Ascending aorta (tissue), 2 donors: ENCODE measurements around the gene GALNT18. TPM values are rescaled to one million over a fixed set of nuclear protein-coding genes. Genes with fewer than 3 reads are reported as not detected.

Source experiments
- DNase-seq, 2 donors: peaks; one replicate each; pipeline ENCODE4 v3.0.0-alpha.2; 2019; ENCODE audit warnings: low spot score in 2 of 2
- H3K27ac ChIP-seq, 2 donors: fragments of 200-600 bp; sonication (generic); one replicate each; pipeline ENCODE4 v1.5.1; 2016 to 2017; ENCODE audit warnings: mild to moderate bottlenecking in 1 of 2
- H3K27me3 ChIP-seq: fragments of 200-600 bp; sonication (generic); one replicate; pipeline ENCODE4 v1.5.1; 2017
- H3K36me3 ChIP-seq, 2 donors: fragments of 200-600 bp; sonication (generic); one replicate each; pipeline ENCODE4 v1.5.1; 2016
- H3K4me1 ChIP-seq, 2 donors: fragments of 200-600 bp; sonication (generic); one replicate each; pipeline ENCODE4 v1.5.1; 2016 to 2017; ENCODE audit warnings: mild to moderate bottlenecking in 1 of 2
- H3K4me3 ChIP-seq, 2 donors: fragments of 200-600 bp; sonication (generic); one replicate each; pipeline ENCODE4 v1.5.1; 2016 to 2017; ENCODE audit warnings: mild to moderate bottlenecking in 1 of 2
- H3K9me3 ChIP-seq, 2 donors: fragments of 200-600 bp; sonication (generic); one replicate each; pipeline ENCODE4 v1.5.1; 2016
- intact Hi-C: fragments of 100-400 bp; cut with DNase I; formaldehyde crosslinking; loops from one replicate; pipeline ENCODE4 v1.15.1; 2023
- total RNA-seq: library from RNA; depleted of rRNA; stranded (reverse); fragments of >200 nt; gene quantifications from one replicate; pipeline ENCODE4 v1.1.0, GENCODE V29; 2016
- TF ChIP-seq, protein P1 (sequence below), 3 experiments: fragments of 200-600 bp in 2 of 3; fragments of 450-650 bp in 1 of 3; sonication (generic) in 2 of 3; IDR thresholded peaks; one replicate each; pipeline ENCODE4 v1.5.1; 2016 to 2019; ENCODE audit warnings: antibody characterized with exemption in 3 of 3, mild to moderate bottlenecking in 1 of 3, moderate library complexity in 1 of 3

Gene GALNT18
- total RNA-seq, 1 donor from 2014 or later: 53.5 TPM

DNA sequence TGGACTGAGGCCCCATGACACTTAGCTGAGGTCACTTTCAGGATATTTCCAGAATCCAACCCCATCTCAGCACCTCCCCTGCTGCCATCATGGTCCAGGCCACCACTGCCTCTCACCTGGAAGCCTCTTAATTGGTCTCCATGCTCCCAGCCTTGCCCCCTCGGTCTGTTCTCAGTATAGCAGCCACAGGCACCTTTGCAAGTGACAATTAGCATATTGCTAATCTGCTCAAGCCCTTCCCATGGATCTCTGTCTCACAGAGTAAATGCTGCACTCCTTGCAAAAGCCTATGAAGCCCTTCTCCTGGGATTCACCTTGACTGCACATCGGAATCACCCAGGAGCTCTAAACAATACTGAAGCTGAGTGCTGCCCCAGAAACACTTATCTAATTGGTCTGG is 175.2 kb downstream of the GALNT18 start:
- TF ChIP-seq, protein P1, sequence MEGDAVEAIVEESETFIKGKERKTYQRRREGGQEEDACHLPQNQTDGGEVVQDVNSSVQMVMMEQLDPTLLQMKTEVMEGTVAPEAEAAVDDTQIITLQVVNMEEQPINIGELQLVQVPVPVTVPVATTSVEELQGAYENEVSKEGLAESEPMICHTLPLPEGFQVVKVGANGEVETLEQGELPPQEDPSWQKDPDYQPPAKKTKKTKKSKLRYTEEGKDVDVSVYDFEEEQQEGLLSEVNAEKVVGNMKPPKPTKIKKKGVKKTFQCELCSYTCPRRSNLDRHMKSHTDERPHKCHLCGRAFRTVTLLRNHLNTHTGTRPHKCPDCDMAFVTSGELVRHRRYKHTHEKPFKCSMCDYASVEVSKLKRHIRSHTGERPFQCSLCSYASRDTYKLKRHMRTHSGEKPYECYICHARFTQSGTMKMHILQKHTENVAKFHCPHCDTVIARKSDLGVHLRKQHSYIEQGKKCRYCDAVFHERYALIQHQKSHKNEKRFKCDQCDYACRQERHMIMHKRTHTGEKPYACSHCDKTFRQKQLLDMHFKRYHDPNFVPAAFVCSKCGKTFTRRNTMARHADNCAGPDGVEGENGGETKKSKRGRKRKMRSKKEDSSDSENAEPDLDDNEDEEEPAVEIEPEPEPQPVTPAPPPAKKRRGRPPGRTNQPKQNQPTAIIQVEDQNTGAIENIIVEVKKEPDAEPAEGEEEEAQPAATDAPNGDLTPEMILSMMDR (IDR thresholded peaks at IDR 0.05): no peak
- DNase-seq: no peak
- Histone ChIP-seq H3K4me1 (peaks cover 4 to 16% of the 10 kb centered on the region in 2 donors), H3K27ac (no peak overlapping the region), H3K36me3 (no peaks in the 10 kb centered on the region), H3K9me3 (no peaks in the 10 kb centered on the region), H3K4me3 (no peak overlapping the region), H3K27me3 (no peaks in the 10 kb centered on the region)
- intact Hi-C loops: no loop called here

DNA sequence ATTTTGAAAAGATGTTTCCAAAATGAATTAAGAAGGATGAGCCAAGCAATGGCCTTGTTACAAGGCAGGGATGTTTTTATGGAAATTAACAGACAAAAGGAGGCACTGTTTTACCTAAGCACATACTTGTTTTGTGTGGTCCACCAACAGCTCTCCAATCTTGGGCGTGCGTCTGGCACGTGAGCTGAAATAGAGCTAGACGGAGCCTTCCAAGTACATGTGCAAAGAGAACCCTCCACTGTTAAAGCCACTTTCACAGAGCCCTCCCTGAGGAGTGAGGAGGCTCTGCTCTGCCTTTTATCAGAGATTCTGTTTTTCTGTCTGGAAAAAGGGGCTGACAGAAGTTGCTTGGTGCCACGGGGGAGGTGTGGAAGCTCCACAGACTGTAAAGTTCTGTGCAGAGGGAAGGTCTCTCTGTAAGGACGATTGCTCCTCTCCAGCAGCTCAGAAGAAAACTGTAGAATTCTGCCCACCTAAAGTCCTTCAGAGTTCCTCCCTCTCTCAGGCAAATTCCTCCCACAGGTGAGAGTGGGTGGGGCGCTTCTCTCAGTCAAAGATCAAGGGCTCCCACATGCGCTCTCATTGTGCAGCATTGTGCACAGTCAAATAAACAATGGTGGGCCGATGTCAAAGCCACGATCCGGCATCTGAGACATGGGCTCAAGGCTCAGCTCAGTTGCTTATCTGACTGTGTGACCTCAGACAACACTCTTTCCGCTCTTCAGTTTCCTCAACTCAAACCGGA is 176.2 kb downstream of the GALNT18 start:
- no peaks in the 10 kb centered on the region for H3K36me3 ChIP-seq
- no peak for DNase-seq
- intact Hi-C loops: no loop called here
- H3K4me3 ChIP-seq: no peak overlapping the region
- H3K4me1 ChIP-seq: peaks cover 4 to 13% of the 10 kb centered on the region in 2 donors
- no peak overlapping the region for H3K27ac ChIP-seq
- TF ChIP-seq, protein P1 (IDR thresholded peaks at IDR 0.05): no peak
- no peaks in the 10 kb centered on the region for H3K27me3 ChIP-seq
- no peaks in the 10 kb centered on the region for H3K9me3 ChIP-seq

DNA sequence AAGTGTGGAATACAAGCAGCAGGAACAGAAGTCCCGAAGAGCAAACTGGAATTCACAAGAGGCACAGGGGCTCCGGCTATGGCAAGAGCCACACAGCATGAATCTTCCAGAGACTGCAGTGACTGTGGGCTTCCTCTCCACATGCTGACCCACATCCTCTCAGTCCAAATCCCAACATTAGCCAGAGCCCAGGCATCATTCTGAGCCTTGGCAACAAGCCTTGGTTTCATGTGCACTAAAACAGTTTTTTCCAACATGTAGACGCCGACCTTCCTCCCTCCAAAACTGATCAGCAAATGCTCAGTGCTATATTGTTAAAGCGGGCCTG is 177.0 kb downstream of the GALNT18 start:
- intact Hi-C loops: no loop called here
- no peaks in the 10 kb centered on the region for H3K27me3 ChIP-seq
- peak overlapping the region; percentile 63 to 80 for H3K27ac ChIP-seq
- DNase-seq: no peak
- H3K4me1 ChIP-seq: peaks cover 4 to 13% of the 10 kb centered on the region in 2 donors
- H3K9me3 ChIP-seq: no peaks in the 10 kb centered on the region
- TF ChIP-seq, protein P1 (IDR thresholded peaks at IDR 0.05): no peak
- H3K36me3 ChIP-seq: no peaks in the 10 kb centered on the region
- H3K4me3 ChIP-seq: no peak overlapping the region

- intact Hi-C loops: no loop called here
- no peaks in the 10 kb centered on the region for H3K27me3 ChIP-seq
- TF ChIP-seq, protein P1 (IDR thresholded peaks at IDR 0.05): no peak
- peak overlapping the region; percentile 63 to 80 for H3K27ac ChIP-seq
- H3K4me3 ChIP-seq: no peak overlapping the region
- no peak for DNase-seq
- H3K36me3 ChIP-seq: no peaks in the 10 kb centered on the region
- H3K4me1 ChIP-seq: peaks cover 4 to 13% of the 10 kb centered on the region in 2 donors
- no peaks in the 10 kb centered on the region for H3K9me3 ChIP-seq
Observed at GRCh38 chr11:11444027-11444803, 177.6 kb downstream of the GALNT18 start.

- Histone ChIP-seq H3K27me3 (no peaks in the 10 kb centered on the region), H3K9me3 (no peaks in the 10 kb centered on the region), H3K4me1 (peaks cover 4 to 13% of the 10 kb centered on the region in 2 donors), H3K36me3 (no peaks in the 10 kb centered on the region), H3K4me3 (no peak overlapping the region), H3K27ac (no peak overlapping the region)
- intact Hi-C loops: no loop called here
- TF ChIP-seq, protein P1 (IDR thresholded peaks at IDR 0.05): no peak
- no peak for DNase-seq
Observed at GRCh38 chr11:11442791-11443190, 179.0 kb downstream of the GALNT18 start.
